Measurements from ENCODE around the gene FIBP.
A peak's percentile ranks its signal among the peaks of the same experiment; 100 is the strongest.

The FIBP gene

DNA sequence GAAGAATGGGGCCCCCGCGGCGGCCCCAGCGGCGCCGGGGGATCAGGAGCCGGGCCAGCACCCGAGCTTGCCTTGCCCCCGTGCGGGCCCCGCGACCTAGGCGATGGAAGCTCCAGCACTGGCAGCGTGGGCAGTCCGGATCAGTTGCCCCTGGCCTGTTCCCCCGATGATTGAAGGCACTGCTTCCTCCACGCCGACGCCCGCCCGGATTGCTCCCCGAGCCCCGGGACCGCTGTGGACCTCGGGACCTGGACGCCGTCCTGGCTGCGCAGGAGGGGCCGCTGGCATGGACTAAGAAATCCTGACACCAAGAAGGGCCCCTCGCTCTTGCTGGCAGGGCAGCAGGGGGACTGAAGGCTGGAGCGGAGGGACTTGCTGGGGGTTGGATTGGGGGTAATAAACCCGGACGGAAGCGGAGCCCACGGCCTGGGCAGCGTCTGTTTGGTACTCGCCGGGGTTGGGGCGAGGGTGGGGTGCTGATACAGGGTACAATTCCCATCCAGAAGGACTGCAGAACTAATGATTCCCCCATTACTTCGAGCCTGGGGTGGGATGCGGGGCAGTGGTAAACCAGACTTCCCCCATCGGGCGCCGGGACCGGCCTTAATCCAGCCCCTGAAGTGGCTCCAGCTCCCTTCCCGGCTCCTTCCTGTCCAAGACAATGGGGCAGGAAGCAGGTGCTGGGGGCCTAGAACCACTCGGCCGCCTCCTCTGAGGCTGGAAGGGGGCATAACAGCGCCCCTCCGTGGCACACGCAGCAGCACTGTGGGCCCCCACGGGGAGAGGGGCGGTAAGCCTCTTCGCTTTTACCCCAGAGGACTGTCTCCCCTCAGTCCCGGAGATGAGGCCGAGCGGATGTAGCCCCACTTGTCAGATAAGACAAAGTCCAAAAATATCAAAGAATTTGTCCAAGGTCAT, 3.2 kb upstream of the FIBP start:
- Histone ChIP-seq H3K27me3 (no peaks in the 10 kb centered on the region), H3K9me3 (no peaks in the 10 kb centered on the region), H3K4me3 (ENCODE audit: low read depth in 1 of 2, low read length in 1 of 2) (peak overlapping the region; percentile 82 to 98), H3K27ac (peak overlapping the region; percentile 93), H3K36me3 (no peaks in the 10 kb centered on the region), H3K4me1 (ENCODE audit: control insufficient read depth in 1 of 2, insufficient read depth in 1 of 2, low read depth in 1 of 2, low read length in 1 of 2) (peaks cover 79 to 80% of the 10 kb centered on the region in 2 experiments)
- TF ChIP-seq, protein P1, sequence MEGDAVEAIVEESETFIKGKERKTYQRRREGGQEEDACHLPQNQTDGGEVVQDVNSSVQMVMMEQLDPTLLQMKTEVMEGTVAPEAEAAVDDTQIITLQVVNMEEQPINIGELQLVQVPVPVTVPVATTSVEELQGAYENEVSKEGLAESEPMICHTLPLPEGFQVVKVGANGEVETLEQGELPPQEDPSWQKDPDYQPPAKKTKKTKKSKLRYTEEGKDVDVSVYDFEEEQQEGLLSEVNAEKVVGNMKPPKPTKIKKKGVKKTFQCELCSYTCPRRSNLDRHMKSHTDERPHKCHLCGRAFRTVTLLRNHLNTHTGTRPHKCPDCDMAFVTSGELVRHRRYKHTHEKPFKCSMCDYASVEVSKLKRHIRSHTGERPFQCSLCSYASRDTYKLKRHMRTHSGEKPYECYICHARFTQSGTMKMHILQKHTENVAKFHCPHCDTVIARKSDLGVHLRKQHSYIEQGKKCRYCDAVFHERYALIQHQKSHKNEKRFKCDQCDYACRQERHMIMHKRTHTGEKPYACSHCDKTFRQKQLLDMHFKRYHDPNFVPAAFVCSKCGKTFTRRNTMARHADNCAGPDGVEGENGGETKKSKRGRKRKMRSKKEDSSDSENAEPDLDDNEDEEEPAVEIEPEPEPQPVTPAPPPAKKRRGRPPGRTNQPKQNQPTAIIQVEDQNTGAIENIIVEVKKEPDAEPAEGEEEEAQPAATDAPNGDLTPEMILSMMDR (IDR thresholded peaks at IDR 0.05): no peak

DNA sequence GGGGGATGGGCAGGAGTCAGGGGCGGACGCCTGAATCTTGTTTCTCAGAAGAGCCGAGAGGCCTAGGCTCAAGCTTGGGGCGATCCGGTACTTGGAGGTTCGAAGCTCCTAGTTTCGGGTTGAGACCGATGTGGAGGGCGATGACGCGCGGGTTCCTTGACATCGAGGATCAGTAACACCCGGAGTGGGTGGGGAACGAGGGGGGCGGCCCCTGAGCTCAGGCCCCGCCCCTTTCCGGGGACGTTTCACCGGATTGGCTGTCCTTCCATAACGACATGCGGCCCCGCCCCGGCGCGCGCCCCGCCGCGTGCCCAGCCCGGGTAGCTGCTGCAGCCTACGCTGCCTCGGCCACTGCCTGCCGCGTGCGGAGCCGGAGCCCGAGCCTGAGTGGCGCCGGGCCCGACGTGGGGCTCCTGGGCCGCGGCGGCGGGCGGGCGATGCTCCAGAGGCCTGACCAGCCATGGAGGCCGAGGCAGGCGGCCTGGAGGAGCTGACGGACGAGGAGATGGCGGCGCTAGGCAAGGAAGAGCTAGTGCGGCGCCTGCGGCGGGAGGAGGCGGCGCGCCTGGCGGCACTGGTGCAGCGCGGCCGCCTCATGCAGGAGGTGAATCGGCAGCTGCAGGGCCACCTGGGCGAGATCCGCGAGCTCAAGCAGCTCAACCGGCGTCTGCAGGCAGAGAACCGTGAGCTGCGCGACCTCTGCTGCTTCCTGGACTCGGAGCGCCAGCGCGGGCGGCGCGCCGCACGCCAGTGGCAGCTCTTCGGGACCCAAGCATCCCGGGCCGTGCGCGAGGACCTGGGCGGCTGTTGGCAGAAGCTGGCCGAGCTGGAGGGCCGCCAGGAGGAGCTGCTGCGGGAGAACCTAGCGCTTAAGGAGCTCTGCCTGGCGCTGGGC, 2.3 kb upstream of the FIBP start, which contains the start of gene CCDC85B:
TSS of gene CCDC85B (plus strand) at position 350 of the 895 bp plus-strand sequence. CDS start at position 461, 111 bp downstream.
- peak within 1 kb of the TSS; percentile 82 to 98 for H3K4me3 ChIP-seq (ENCODE audit: low read depth in 1 of 2, low read length in 1 of 2)
- H3K27me3 ChIP-seq: no peaks in the 10 kb centered on the region
- H3K27ac ChIP-seq: peak within 1 kb of the TSS; percentile 93
- peaks cover 79 to 89% of the 10 kb centered on the region in 2 experiments for H3K4me1 ChIP-seq (ENCODE audit: control insufficient read depth in 1 of 2, insufficient read depth in 1 of 2, low read depth in 1 of 2, low read length in 1 of 2)
- H3K36me3 ChIP-seq: no peaks in the 10 kb centered on the region
- no peaks in the 10 kb centered on the region for H3K9me3 ChIP-seq
- TF ChIP-seq, protein P1 (IDR thresholded peaks at IDR 0.05): peak; percentile 49

DNA sequence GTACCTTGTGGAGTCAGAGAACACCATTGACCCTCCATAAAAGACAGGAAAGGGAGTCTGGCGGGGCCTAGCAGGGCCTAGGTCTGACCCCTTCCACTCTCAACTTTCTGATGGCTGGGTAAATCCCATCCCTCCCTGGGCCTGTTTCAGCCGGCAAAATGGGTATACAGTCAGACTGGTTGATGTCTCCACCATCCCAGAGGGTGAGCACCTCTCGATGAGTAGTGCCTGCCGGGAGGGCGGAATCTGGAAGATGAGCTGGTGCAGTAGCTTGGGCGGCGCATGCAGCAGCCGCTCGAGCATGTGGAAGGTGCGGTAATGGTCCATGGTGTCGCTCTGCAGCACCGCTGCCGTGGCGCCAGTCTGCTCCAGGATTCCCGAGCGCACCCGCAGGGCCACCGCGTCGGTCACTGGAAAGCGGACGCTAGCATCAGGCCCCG, 528 bp downstream of the FIBP start:
- H3K27ac ChIP-seq: peak overlapping the region; percentile 93
- peaks cover 69 to 78% of the 10 kb centered on the region in 2 experiments for H3K4me1 ChIP-seq (ENCODE audit: control insufficient read depth in 1 of 2, insufficient read depth in 1 of 2, low read depth in 1 of 2, low read length in 1 of 2)
- peak overlapping the region; percentile 82 to 98 for H3K4me3 ChIP-seq (ENCODE audit: low read depth in 1 of 2, low read length in 1 of 2)
- no peaks in the 10 kb centered on the region for H3K27me3 ChIP-seq
- peaks cover 17% of the 10 kb centered on the region for H3K36me3 ChIP-seq
- TF ChIP-seq, protein P1 (IDR thresholded peaks at IDR 0.05): no peak
- no peaks in the 10 kb centered on the region for H3K9me3 ChIP-seq

DNA sequence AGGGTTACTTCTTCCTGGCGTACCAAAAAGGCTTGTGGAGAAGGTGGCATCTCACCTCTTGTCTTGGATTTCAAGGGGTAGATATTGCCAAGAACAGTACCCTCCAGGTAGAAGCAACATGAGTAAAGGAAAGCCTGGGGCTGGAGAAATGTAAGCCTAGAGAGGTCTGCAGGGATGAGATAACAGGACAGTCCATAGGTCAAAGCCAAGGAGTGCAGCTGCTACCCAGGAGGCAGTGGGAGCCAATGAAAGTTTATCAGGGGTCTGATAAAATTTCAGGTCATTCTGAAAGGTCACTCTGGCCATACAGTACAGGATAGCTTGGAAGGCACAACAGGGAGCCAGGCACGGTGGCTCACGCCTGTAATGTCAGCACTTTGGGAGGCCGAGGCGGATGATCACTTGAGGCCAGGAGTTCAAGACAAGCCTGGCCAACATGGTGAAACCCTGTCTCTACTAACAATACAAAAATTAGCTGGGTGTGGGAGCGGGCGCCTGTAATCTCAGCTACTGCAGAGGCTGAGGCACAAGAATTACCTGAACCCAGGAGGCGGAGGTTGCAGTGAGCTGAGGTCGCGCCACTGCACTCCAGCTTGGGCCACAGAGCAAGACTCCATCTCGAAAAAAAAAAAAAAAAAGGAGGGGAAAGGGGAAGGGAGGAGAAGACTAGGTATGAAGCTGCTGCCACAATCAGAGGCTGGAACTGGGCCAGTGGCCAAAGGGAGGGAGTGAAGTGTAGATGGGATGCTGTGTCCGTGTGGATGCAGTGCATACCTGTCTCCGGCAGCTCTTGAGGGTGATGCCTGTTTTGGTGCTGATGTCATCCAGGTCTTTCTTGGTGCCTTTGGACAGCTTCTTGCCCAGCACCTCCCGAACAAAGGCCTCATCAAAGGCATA, 1.2 kb downstream of the FIBP start:
- peaks cover 63 to 71% of the 10 kb centered on the region in 2 experiments for H3K4me1 ChIP-seq (ENCODE audit: control insufficient read depth in 1 of 2, insufficient read depth in 1 of 2, low read depth in 1 of 2, low read length in 1 of 2)
- TF ChIP-seq, protein P1 (IDR thresholded peaks at IDR 0.05): no peak
- H3K4me3 ChIP-seq (ENCODE audit: low read depth in 1 of 2, low read length in 1 of 2): peak overlapping the region; percentile 82 to 98
- H3K27ac ChIP-seq: peak overlapping the region; percentile 93
- H3K36me3 ChIP-seq: peaks cover 23% of the 10 kb centered on the region
- no peaks in the 10 kb centered on the region for H3K27me3 ChIP-seq
- H3K9me3 ChIP-seq: no peaks in the 10 kb centered on the region

All from neutrophil (primary cell).